B cell (primary cell): Measurements from ENCODE around the gene ANKS6. TPM values are rescaled to one million over a fixed set of nuclear protein-coding genes. Genes with fewer than 3 reads are reported as not detected.

ENCODE experiments used
- ATAC-seq: fragments of 200-7000 bp; cut with Tn5 transposase; one replicate; pipeline ENCODE4 v1.10.0; 2021; ENCODE audit warnings: low read depth, mild to moderate bottlenecking, moderate number of reproducible peaks, moderate library complexity
- CTCF ChIA-PET: fragments of 350-600 bp; sonication (Branson Sonifier 250); formaldehyde crosslinking; loops from one replicate; lab custom pipeline; 2021; ENCODE audit warnings: antibody characterized with exemption, inconsistent platforms; lab: Charles Lee
- POLR2A ChIA-PET: fragments of 350-600 bp; sonication (Branson Sonifier 250); formaldehyde crosslinking; loops from one replicate; lab custom pipeline; 2021; ENCODE audit warnings: antibody characterized with exemption; lab: Charles Lee
- DNase-seq: peaks from one replicate; pipeline ENCODE4 v3.0.0; 2013
- H2AFZ ChIP-seq: 2 replicates; pipeline ENCODE4 v1.6.1; 2012; ENCODE audit warnings: mild to moderate bottlenecking, low read depth, low read length; ENCODE audit not compliant: insufficient read depth, poor library complexity, severe bottlenecking
- H3K27ac ChIP-seq, 2 donors: 1 replicate in 1 of 2; 2 replicates in 1 of 2; pipeline ENCODE4 v1.5.1; 2012 to 2013; ENCODE audit warnings: low read length in 2 of 2, mild to moderate bottlenecking in 2 of 2, moderate library complexity in 1 of 2
- H3K27me3 ChIP-seq, 4 experiments: fragments of 200-600 bp in 1 of 4; sonication (generic) in 1 of 4; replicated peaks in 1 of 4; 1 replicate in 2 of 4; 2 replicates in 2 of 4; pipeline versions ENCODE4 v1.6.1 to v1.7.0; 2013 to 2016; ENCODE audit warnings: low read length in 3 of 4, mild to moderate bottlenecking in 2 of 4, mixed read lengths in 1 of 4, moderate library complexity in 1 of 4; ENCODE audit not compliant: insufficient read depth in 4 of 4, control insufficient read depth in 3 of 4; ENCODE audit errors: control extremely low read depth in 1 of 4
- H3K36me3 ChIP-seq, 2 experiments: replicated peaks in 1 of 2; 1 replicate in 1 of 2; 2 replicates in 1 of 2; pipeline versions ENCODE4 v1.6.1 to v1.7.1; 2013; ENCODE audit warnings: low read length in 1 of 2; ENCODE audit not compliant: insufficient read depth in 2 of 2, control insufficient read depth in 1 of 2; ENCODE audit errors: control extremely low read depth in 1 of 2, extremely low read depth in 1 of 2
- H3K4me1 ChIP-seq, 2 donors: fragments of 200-600 bp in 1 of 2; sonication (generic) in 1 of 2; 1 replicate in 1 of 2; 2 replicates in 1 of 2; pipeline versions ENCODE4 v1.5.1 to v1.6.1; 2013 to 2017; ENCODE audit warnings: low read length in 2 of 2; ENCODE audit not compliant: control insufficient read depth in 2 of 2, insufficient read depth in 2 of 2
- H3K4me2 ChIP-seq: replicated peaks from 2 replicates; pipeline ENCODE3; 2012; ENCODE audit warnings: mild to moderate bottlenecking, low read depth, low read length; ENCODE audit not compliant: poor library complexity, severe bottlenecking
- H3K4me3 ChIP-seq, 5 experiments: fragments of 200-600 bp in 1 of 5; sonication (generic) in 1 of 5; 1 replicate in 3 of 5; 2 replicates in 2 of 5; pipeline versions ENCODE4 v1.5.1 to v1.7.0; 2011 to 2016; ENCODE audit warnings: low read length in 4 of 5, mild to moderate bottlenecking in 4 of 5, low read depth in 2 of 5, control low read depth in 1 of 5, moderate library complexity in 1 of 5; ENCODE audit not compliant: insufficient read depth in 1 of 5; ENCODE audit errors: control extremely low read depth in 1 of 5, extremely low read depth in 1 of 5
- H3K79me2 ChIP-seq: fragments of 200-600 bp; sonication (generic); one replicate; pipeline ENCODE4 v1.6.0; 2016; ENCODE audit warnings: low read length; ENCODE audit not compliant: control insufficient read depth, insufficient read depth
- H3K9ac ChIP-seq: fragments of 200-600 bp; sonication (generic); 2 replicates; pipeline ENCODE4 v1.6.1; 2017; ENCODE audit warnings: mild to moderate bottlenecking, low read length, moderate library complexity
- H3K9me3 ChIP-seq, 3 donors: one replicate each; pipeline versions ENCODE4 v1.6.1 to v1.7.1; 2013; ENCODE audit warnings: low read length in 2 of 3; ENCODE audit not compliant: control insufficient read depth in 2 of 3, insufficient read depth in 1 of 3; ENCODE audit errors: control extremely low read depth in 1 of 3
- H4K20me1 ChIP-seq: 2 replicates; pipeline ENCODE4 v1.6.0; 2012; ENCODE audit warnings: mild to moderate bottlenecking, low read length; ENCODE audit not compliant: insufficient read depth, control insufficient read depth, poor library complexity, severe bottlenecking
- H3K27ac Mint-ChIP-seq: one replicate; pipeline ENCODE4 v1.8.0; 2021; ENCODE audit warnings: mixed read lengths
- H3K27me3 Mint-ChIP-seq: one replicate; pipeline ENCODE4 v1.8.0; 2021; ENCODE audit warnings: mixed read lengths
- H3K4me1 Mint-ChIP-seq: one replicate; pipeline ENCODE4 v1.8.0; 2021; ENCODE audit warnings: mixed read lengths
- H3K4me3 Mint-ChIP-seq: one replicate; pipeline ENCODE4 v1.8.0; 2021; ENCODE audit warnings: mixed read lengths
- H3K9me3 Mint-ChIP-seq: one replicate; pipeline ENCODE4 v1.8.0; 2022; ENCODE audit warnings: mixed read lengths; ENCODE audit not compliant: insufficient read depth
- CTCF ChIP-seq: fragments of 200-600 bp; IDR thresholded peaks from one replicate; pipeline ENCODE4 v1.8.0; 2022; ENCODE audit warnings: antibody characterized with exemption, mild to moderate bottlenecking
- EZH2 ChIP-seq: IDR thresholded peaks from 2 replicates; pipeline ENCODE4 v1.6.1; 2012; ENCODE audit warnings: borderline replicate concordance, low read depth, mild to moderate bottlenecking, moderate library complexity, low read length; ENCODE audit not compliant: insufficient read depth, poor library complexity, severe bottlenecking
- WGBS: methylation state at CpG from one replicate; pipeline ENCODE4 v1.1.5; 2013; ENCODE audit warnings: missing lambda C conversion rate; ENCODE audit not compliant: insufficient coverage; 5-methylcytosine and 5-hydroxymethylcytosine counted together
- intact Hi-C: fragments of 100-400 bp; cut with micrococcal nuclease; formaldehyde crosslinking; loops from one replicate; pipeline ENCODE4 v1.10.0; 2022
- polyA plus RNA-seq: library from polyadenylated mRNA; depleted of rRNA; stranded (reverse); fragments of >200 nt; gene quantifications from 2 replicates; pipeline ENCODE4 v1.2.3, GENCODE V29; 2012
- total RNA-seq, 2 donors: library from RNA; stranded (reverse); fragments of 120-200 nt in 1 of 2; gene quantifications; 1 replicate in 1 of 2; 2 replicates in 1 of 2; pipeline versions ENCODE4 v1.2.3 to v1.2.4, GENCODE V29; 2013 to 2022

The ANKS6 gene
- total and polyA plus RNA-seq, 2 donors (not counting 1 experiment from before 2014, with no cell fraction given) = 11.4 to 16.1 TPM

DNA sequence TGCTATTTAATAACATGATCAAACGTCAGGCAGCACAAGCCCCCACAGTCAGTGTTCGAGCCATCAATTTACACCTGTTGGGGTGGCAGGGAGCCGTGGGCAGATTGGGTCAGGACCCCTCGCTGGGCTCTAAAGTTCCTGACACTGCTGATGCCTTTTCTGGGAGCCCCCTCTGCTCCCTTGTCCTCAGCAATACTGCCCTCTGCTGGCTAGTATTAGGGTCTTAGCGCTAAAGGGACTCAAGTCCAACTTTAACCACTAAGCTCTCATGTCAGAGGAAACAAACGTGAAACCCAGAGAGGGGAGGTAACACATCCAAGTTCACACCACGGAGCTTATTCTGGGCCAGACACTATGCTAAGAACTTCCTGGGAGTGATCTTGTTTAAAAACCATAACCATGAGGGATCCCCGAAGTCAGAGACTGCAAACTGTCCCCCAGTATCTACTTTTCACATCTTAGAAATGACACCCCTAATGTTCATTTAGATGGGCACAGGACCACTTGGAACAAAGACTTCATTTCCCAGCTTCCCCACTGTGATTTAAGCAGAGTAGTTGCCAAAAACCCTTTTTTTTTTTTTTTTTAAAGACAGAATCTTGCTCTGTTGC is 20.4 kb downstream of the ANKS6 start:
- ATAC-seq (peak; percentile 64), DNase-seq (peak; percentile 69)
- POLR2A ChIA-PET = no interaction called here

More for the DNA sequence above, 20.4 kb downstream of the ANKS6 start:
- Histone ChIP-seq H3K4me1 (no peaks in the 10 kb centered on the region), H3K36me3 (peaks cover 0 to 13% of the 10 kb centered on the region in 2 experiments), H3K27me3 (no peaks in the 10 kb centered on the region), H3K9ac (no peak overlapping the region), H4K20me1 (no peaks in the 10 kb centered on the region), H3K4me2 (no peak overlapping the region), H2AFZ (no peak overlapping the region), H3K79me2 (no peaks in the 10 kb centered on the region), H3K27ac (no peak overlapping the region), H3K4me3 (no peak overlapping the region), H3K9me3 (no peaks in the 10 kb centered on the region)
- H3K27ac Mint-ChIP-seq = no peak overlapping the region
- H3K4me1 Mint-ChIP-seq = no peaks in the 10 kb centered on the region
- H3K9me3 Mint-ChIP-seq = no peaks in the 10 kb centered on the region
- WGBS = 49% methylated on average over 7 of the region's 8 CpGs
- intact Hi-C loops = no loop called here
- no peak for TF ChIP-seq EZH2
- TF ChIP-seq CTCF = peak; percentile 76
- no peak overlapping the region for H3K4me3 Mint-ChIP-seq
- H3K27me3 Mint-ChIP-seq = no peaks in the 10 kb centered on the region
- CTCF ChIA-PET = interaction anchor here (0.7 to 7.7 kb wide), 15 partner anchors 9 to 570 kb away, joined by 3 to 123 read pairs (median 4); partner anchors contain the start of gene TBC1D2
